Ramos (cell line): ENCODE measurements around the gene UST.
"Not testable (repeated sequence)": the region's sequence is repeated elsewhere in the genome, so short reads cannot be mapped to it uniquely, and the experiment has no call there.

Source experiments
- in situ Hi-C: fragments of 300-500 bp; cut with MboI; formaldehyde crosslinking; loops from one replicate; pipeline ENCODE4 v1.14.3; 2022; ENCODE audit warnings: low sequenced_read_pairs; ENCODE audit not compliant: unreplicated experiment

The UST gene

DNA sequence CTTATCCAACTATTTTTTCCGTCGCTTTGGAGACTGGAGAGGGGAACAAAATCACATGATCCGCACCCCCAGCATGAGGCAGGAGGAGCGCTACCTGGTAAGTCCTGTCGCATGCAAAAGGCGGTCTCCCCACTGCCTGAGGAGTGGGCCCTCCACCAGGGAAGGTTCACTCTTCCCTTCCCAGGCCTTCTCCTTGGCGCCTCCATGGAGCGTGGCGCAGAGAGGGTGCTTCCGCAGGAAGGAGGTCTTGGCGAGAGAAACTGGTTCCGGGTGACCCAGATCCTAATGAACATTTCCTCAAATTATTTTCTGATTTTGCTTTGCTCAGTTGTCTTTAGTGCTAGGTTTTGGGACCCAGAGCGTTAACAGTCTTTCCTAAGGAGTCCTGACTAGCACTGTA, 217.6 kb downstream of the UST start:
- in situ Hi-C loops, result no loop called here

DNA sequence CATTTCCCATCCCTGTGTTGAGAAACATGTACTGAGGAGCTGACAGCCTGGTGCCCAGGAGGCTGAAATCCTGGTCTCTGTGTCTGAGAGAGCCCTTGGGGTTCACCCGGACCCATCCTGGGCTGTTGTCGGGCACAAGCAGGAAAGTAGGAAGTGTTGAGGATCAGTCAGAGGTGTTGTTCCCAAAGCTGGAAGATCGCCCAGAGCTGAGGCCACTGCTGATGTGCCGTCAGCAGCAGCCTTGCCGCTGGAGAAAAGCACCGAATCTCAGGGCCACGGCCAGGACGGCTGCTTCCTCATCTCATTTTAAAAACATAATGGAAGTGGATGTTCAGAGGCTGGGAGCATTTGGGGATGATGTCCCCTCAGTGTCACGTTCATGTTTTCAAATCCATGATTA, 218.5 kb downstream of the UST start:
- in situ Hi-C loops, result no loop called here

DNA sequence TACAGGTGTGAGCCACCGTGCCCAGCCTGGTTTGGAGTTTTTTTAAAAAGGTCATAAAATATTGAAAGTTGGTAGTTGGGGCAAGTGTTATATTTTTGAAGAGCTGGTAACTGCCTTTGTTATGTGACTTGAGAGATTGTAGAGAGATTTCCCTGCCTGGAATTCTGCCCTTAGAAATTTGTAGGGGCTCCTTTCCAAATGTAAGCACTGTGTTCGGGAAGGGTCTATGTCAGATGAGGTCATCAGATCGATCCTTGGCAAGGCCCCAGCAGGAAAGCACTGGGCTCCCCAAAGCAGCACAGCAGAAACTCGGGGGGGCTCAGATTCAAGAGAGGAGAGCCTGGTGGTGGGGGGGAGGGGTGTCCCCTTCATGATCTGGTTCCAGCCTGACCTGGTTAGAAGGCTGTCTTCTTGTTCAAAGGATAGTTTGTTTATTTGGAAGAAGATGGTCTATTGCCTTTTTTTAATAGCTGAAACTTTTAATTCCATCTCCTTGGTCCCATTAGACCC, 220.2 kb downstream of the UST start:
- in situ Hi-C loops, result no loop called here

DNA sequence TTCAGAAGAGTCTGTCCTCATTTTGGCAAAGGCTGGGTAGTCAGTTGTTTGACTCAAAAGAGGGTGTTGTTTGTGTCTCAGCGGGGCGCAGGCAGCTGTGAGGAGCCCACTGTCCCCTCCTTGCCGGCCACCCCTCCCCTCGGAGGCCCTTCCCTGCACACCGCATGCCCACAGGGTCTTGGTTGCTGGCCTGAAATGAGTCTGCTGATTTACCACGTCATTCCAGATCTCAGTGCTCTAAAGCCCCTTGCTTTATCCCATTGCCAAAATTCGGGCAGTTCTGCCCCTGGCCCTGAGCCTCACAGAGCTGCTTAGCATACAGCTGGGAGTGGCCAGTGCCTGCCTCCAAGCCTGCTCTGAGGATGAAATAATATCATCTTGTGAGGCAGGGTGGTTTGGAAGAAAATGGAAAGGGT, 220.7 kb downstream of the UST start:
- in situ Hi-C loops, result no loop called here

DNA sequence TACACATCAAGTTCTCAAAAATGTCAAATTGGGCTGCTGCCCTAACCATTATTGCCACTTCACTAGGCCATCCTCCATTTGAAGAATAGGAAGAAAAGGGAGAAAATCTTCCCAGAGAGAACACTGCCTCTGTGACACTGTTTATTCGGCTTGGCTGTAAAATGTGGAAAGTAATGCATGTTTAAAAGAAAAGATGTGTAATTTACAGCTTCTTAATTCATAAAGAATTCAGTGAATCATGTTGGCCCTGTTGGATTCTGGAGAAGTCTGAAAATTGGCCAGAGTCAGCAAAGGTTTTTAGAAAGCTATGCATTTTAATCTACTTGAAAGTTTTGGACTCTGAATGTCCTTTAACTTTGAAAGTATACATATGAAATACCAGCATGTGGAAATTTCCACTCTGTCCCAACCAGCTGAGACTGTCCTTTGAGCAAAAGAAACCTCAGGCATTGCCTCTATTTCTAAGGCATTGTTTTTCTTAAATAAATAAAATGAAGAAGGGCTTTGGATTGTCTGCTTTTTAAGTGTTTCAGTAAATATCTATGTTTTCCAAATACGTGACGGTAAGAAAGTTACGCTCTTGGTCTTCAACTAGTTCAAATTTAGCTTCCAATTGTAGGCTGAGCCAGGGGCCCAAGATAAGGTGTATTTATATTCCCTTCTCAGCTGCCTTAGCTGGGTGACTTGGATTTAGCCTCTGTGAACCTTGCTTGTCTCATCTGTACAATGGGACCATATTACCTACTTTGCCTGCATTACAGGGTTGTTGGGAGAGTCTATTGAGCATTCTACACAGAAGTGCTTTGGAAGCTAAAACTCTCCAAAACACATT, 222.2 kb downstream of the UST start:
- in situ Hi-C loops, result no loop called here

DNA sequence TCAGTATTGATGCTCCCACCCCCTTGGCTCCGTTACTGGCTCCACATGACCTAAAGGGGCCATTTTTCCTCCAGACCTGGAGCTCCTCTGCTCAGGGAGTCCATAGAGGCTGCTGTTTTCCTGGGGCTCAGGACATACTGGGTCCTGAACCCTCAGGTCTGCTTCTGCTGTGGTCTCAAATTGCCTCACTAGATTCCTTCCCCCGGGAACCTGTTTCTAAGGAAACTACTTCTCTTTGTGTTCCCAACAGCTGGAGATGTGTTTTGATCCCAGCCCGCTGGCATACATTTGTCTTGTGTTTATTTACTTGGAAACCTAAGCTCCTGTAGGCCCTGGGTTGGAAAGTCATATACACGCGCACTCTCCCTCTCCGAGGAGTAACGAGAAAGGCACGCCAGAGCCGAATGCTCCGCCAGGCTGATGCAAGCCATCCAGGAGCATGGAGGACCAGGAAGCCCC, 222.8 kb downstream of the UST start:
- in situ Hi-C loops, result no loop called here

DNA sequence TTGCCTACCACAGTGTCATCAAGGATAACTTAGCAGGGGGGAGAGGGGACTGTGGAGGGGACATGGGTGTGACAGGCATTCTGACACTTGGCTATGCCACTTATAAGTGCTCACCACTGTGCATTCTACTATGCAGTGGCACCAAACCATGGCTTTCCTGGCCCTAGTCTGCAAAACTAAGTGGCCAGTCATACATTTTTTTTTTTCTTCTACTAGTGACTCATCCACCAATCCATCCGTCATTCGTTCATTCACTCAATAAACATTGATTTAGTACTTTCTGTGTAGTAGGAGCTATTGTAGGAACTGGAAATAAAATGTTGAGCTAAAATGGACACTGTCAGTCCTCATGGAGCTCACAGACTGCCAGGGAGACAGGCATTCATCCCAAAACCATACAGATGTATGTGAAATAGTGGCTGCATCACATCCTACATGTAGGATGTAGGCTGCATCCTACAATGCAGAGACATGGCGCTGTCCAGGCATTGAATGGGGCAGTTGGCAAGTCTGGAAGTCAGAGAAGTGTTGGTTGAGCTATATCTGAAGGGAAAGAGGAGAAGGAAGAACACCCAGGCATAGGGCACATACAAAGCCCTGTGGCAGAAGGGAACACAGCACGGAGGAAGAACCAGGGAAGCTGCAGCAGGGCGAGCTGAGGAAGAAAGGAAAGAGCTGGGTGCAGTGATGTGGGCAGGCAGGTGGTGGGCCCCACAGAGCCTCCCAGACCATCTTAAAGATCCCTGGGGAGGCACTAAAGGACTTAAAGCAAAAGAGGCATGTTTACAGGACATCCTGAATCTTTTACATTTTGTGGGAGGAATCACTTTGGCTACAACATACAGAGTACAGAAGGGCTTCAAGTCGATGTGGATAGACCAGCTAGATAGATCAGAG, 224.4 kb downstream of the UST start:
- in situ Hi-C loops, result no loop called here

DNA sequence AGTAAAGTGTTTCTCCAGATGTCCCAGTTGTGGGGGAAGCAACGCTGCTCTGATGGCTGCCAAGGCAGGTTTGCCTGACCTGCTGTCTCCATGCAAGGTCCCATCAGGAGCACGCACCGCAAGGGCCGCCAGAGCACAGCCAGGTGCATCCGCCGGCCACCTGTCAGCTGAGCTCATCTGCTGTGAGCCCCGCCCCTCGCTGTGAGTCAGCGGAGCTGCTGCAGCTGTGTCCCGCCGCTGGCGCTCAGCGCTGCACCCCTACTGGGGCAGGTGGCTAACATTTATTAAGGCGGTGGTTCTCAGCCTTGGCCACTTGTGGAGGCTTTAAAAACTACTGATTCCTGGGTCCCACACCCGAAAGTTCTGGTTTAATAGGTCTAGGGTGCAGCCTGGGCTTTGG, 225.7 kb downstream of the UST start:
- in situ Hi-C loops, result no loop called here

DNA sequence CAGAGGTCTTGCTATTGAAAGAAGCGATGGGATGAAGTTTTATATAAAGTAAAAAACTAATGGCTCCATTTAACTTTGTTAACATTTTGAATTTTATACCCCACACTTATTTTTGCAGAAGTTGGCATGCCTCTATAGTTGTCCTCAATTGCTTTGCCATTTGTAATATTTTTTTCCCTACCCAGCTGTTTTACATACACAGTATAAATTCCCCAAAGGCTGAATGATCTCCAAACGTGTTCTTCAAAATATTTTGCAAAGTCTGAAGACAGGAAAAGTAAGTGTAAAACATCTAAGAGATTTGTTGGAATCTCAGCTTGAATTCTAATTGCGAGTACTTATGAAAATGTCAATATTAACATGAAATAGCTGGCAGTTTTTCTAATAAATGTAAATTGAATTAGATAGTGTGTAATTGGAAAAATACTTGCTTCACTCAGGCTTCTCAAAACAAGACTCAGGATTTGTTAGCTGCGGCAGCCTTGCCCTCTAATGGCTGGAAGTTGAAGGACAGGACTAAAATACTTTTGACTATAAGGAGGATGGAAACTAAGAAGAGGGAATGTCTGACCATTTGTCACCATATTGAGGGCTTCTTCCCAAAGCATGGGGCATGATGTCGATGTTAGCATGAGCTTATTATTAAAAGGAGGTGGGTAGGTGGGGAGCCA, 226.8 kb downstream of the UST start:
- in situ Hi-C loops, result no loop called here

DNA sequence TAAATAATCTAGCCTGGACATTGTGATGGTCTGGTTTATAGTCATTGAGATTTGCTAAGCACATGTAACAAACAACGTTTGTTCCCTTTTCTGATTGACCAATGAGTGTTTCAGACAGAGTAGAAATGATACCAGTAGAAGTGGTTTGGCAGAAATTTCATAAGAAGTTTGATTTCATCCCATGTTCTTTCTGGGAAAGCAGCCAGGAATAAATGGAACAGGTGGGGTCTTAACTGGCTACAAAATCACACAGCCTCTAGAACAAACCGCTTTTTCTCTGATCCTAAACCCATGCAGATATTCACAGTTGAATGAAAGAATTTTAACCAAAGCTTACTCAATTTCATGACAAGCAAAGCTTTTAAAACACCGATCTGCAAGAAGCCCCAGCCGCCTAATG, 227.5 kb downstream of the UST start:
- in situ Hi-C loops, result no loop called here

DNA sequence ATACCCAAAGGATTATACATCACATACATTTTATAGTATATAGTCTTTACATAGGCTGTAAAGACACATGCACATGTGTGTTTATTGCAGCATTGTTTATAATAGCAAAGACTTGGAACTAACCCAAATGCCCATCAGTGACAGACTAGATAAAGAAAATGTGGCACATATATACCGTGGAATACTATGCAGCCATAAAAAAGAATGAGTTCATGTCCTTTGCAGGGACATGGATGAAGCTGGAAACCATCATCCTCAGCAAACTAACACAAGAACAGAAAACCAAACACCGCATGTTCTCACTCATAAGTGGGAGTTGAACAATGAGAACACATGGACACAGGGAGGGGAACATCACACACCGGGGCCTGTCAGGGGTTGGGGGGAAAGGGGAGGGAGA, 231.5 kb downstream of the UST start:
- in situ Hi-C loops, result not testable (repeated sequence)

DNA sequence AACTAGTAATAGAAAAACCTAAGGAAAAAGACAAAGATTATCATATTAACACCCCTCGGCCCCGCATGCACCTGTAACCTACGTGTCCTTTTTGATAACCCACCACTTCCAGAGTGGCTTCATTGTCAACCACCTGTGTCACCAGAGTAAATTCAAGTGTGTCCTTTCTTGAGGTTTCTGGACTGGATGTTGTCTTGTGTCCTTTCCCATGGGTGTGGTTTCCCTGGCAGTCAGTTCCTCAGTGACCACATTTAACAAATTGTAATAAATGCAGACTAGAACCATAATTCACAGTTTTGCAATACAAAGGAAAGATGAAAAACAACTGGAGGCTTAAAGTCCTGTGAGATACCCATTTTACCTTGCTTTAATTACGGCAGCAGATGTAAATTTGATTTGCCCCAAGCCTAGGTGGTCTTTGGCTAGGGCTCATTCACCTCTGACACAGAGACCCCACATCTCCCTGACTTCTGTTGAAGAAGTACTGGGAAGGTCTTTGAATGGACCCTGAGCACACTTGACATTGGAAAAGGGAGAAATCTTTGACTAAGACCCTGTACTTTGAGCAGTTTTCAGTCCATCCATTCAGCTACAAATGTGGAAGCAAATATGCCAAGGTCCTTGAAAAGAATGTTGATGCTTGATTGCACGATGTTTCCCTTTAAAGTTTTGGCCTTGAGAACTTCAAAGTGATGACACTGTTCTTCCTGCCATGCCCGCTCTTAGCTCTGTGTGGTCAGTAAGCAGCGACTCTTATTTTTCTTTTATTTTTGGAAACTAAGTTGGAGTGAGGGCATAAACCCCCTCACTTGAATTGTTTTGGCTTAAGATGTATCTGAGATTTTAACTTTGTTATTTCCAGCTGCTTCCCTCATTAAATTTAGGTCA, 232.4 kb downstream of the UST start:
- in situ Hi-C loops, result no loop called here

DNA sequence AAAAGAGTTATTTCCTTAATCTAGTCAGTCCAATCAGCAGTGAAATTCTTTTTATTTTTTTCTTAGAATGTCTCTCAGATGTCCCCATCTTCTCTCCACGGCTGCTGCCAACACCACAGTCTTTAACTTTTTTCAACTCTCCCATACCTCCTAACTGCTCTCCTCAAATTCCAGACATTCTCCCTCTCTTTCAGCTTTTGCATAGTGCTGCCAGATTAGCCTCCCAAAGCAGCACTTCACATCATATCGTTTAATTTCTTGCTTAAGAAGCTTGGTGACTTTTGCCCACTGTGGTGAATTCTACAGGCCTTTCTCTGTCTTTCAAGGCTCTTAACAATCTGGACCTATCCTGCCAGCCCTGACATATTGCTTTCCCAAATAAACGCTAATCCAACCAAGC, 233.4 kb downstream of the UST start:
- in situ Hi-C loops, result no loop called here

DNA sequence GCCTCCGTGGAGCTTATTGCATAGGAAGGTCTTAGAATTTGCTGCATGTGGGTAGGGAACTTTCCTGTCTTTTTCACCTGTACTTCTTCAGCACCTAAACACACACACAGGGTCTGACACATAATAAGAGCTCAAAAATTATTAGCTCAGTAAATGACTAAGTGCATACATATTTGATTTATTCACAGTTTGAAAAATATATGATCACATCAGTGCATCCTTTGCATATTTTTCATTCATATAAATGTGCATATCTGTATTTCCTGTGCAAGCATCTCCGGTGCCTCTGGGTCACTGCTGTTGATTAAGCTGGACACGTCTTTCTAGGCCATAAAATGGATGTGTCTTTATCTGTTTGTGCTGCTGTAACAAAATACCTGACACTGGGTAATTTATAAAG, 234.7 kb downstream of the UST start:
- in situ Hi-C loops, result no loop called here

DNA sequence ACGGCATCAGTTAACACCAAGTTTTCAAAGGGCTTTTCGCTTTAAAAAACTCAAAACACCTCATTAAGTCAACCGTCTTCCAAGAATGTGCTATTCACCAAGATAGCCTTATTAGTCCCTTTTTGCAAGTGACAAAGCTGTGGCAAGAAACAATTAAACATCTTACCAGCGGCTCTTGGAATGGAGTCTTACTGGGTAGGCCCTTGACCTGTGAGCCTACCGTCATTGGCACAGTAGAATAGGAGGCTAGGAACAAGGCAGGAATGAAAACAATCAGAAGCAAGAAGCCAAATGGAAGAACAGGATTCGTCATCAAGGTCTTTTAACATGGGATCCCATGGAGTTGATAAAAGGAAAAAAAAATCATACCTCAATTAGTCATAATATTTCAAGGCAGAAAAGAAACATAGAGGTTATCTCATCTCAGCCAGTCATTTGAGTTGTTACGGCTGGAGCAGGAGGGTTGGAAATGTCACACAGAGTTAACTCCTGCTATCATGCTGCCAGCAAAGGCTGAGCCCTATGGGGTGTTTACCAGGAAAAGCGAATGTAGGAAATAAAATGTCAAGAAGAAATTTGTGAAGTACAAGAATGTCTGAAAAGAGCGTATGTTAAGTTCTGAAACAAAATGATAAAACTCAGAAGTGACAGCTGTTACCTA, 236.4 kb downstream of the UST start:
- in situ Hi-C loops, result no loop called here

DNA sequence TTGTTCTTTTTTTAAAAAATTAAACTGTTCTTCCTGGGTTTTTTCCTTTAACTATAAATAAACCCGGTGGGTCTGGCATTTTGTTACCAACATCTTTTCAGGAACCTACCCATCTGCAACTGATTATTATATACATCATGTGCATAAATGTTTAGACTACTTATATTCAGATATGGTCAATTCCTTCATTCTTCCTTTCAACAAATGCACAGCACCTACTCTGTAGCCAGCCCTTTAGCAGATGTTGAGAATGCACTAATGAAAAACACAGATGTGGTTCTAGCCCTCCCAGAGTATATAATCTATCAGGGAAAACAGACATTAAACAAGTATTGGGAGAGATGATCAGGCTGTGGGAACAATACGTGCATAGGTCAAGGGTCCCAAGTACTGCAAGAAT, 237.1 kb downstream of the UST start:
- in situ Hi-C loops, result no loop called here

DNA sequence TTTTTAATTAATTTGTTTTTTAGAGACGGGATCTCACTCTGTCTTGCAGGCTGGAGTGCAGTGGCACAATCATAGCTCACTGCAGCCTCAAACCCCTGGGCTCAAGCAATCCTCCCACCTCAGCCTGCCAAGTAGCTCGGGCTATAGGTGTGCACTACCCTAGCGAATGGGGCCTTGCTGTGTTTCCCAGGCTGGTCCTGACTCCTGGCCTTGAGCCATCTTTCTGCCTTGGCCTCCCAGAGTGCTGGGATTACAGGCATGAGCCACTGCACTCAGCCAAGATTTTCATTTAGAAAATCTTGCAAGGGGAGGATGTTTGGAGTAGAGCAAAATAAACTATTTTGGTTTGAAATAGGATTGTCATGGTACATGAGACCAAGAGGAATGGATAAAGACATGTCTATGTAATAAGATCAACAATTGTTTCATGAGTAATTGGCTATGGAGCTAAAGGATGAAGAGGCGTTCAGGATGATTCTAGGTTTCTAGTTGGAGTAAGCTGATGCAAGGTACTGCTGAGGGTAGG, 237.8 kb downstream of the UST start:
- in situ Hi-C loops, result no loop called here

DNA sequence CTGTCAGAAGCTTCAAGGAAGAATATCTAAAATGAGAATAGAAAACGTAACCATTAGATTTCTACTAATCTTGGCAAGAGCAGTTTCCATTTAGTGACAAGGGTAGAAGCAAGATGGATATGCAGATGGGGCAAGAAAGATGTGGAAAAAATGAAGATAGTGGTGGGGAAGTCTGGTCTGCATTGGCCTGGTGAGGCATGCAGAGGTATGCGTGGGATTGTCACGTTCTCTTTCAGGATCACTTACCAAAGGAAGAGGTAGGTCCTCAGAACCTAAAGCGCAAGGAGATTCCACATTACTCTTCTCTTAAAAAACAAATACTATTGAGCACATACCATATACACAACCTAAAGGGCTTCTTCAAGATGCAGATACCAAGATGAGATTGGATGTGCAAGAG, 238.7 kb downstream of the UST start:
- in situ Hi-C loops, result no loop called here

DNA sequence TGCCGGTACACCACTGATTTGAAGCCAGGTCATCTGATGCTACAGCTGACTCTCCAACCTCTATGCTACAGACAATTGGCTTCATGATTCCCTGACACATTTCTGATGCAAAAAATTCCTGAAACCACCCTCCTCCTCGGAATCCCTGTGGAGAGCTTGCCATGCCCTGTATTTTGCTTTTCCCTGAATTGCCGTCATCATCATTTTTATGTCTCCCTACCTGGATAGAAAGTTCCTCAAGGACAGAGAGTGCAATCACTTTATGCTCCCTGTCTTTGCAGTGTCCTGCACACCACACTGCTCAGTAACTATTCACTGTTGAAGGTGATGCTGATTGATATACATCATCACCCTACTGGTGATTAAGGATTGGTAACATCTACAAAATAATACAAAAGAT, 239.8 kb downstream of the UST start:
- in situ Hi-C loops, result no loop called here
